ENCODE measurements around the gene HIC2.

HIC2 gene

GRCh38 chr22:21447694-21448402, 30.7 kb downstream of the HIC2 start:
- no peak overlapping the region for H3K27ac ChIP-seq (replicated peaks)
- no peaks in the 10 kb centered on the region for H3K27me3 ChIP-seq (ENCODE audit: insufficient read depth, poor library complexity, severe bottlenecking)
- no peak overlapping the region for H3K4me3 ChIP-seq (replicated peaks; ENCODE audit: insufficient read depth, low read length)
- DNase-seq (ENCODE audit: low read depth in 1 of 2, low spot score in 1 of 2) = peak in 1 of 2 experiments; percentile 1
- TF ChIP-seq CTCF (IDR thresholded peaks at IDR 0.05; ENCODE audit: insufficient read depth, low read length) (no peak), GABPA (IDR thresholded peaks at IDR 0.05; ENCODE audit: low read depth) (no peak), POLR2AphosphoS5 (IDR thresholded peaks at IDR 0.05; ENCODE audit: low read depth) (no peak), SPI1 (IDR thresholded peaks at IDR 0.05; ENCODE audit: borderline replicate concordance, low read depth) (no peak)
- TF ChIP-seq, protein P1, sequence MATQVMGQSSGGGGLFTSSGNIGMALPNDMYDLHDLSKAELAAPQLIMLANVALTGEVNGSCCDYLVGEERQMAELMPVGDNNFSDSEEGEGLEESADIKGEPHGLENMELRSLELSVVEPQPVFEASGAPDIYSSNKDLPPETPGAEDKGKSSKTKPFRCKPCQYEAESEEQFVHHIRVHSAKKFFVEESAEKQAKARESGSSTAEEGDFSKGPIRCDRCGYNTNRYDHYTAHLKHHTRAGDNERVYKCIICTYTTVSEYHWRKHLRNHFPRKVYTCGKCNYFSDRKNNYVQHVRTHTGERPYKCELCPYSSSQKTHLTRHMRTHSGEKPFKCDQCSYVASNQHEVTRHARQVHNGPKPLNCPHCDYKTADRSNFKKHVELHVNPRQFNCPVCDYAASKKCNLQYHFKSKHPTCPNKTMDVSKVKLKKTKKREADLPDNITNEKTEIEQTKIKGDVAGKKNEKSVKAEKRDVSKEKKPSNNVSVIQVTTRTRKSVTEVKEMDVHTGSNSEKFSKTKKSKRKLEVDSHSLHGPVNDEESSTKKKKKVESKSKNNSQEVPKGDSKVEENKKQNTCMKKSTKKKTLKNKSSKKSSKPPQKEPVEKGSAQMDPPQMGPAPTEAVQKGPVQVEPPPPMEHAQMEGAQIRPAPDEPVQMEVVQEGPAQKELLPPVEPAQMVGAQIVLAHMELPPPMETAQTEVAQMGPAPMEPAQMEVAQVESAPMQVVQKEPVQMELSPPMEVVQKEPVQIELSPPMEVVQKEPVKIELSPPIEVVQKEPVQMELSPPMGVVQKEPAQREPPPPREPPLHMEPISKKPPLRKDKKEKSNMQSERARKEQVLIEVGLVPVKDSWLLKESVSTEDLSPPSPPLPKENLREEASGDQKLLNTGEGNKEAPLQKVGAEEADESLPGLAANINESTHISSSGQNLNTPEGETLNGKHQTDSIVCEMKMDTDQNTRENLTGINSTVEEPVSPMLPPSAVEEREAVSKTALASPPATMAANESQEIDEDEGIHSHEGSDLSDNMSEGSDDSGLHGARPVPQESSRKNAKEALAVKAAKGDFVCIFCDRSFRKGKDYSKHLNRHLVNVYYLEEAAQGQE (IDR thresholded peaks at IDR 0.05; ENCODE audit: insufficient replicate concordance, low read depth) = no peak

DNA sequence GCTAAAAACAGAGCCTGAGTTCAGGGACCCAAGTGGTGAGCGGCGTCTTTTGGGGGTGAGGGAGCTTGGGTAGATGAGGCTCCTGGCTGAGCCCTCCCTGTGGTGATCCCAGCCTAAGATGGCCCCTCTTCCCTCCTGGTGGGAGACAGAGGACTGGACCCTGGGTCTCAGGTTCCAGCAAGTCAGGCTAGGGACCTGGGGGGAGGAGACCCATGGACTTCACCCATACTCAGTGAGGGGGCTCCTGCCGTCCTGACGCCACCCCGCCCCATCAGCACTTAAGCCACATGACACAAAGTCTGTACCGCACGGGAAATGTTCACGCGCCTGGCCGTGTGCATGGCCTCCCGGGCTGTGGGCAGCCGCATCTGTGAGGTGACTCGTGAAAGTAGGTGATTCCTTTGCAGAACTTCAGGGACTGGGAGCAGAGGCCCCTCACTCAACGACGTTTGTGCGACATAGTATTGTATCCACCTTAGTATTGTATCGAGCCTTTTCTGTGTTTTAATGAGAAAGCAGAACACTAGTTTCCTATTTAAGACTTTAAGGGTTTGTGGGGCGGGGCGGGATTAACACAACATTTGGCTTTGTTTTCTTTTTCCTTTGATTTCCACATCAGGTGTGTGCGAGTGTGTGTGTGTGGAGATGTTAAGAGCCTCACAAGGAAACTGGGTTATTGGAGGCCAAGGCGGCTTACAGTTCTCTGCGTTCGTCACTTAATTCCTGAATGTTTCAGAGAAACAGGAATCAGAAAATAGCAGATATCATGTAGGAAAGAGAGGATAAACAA, 31.7 kb downstream of the HIC2 start:
- Histone ChIP-seq H3K4me3 (replicated peaks; ENCODE audit: insufficient read depth, low read length) (no peak overlapping the region), H3K27me3 (ENCODE audit: insufficient read depth, poor library complexity, severe bottlenecking) (no peaks in the 10 kb centered on the region), H3K27ac (replicated peaks) (no peak overlapping the region)
- TF ChIP-seq, protein P1 (IDR thresholded peaks at IDR 0.05; ENCODE audit: insufficient replicate concordance, low read depth) = no peak
- TF ChIP-seq CTCF (IDR thresholded peaks at IDR 0.05; ENCODE audit: insufficient read depth, low read length) (no peak), SPI1 (IDR thresholded peaks at IDR 0.05; ENCODE audit: borderline replicate concordance, low read depth) (no peak), GABPA (IDR thresholded peaks at IDR 0.05; ENCODE audit: low read depth) (no peak), POLR2AphosphoS5 (IDR thresholded peaks at IDR 0.05; ENCODE audit: low read depth) (no peak)
- DNase-seq (ENCODE audit: low read depth in 1 of 2, low spot score in 1 of 2) = peak in 1 of 2 experiments; percentile 1

GRCh38 chr22:21449531-21450319, 32.6 kb downstream of the HIC2 start:
- peak in 1 of 2 experiments; percentile 0 for DNase-seq (ENCODE audit: low read depth in 1 of 2, low spot score in 1 of 2)
- no peak overlapping the region for H3K27ac ChIP-seq (replicated peaks)
- no peak overlapping the region for H3K4me3 ChIP-seq (replicated peaks; ENCODE audit: insufficient read depth, low read length)
- TF ChIP-seq, protein P1 (IDR thresholded peaks at IDR 0.05; ENCODE audit: insufficient replicate concordance, low read depth) = no peak
- no peak for TF ChIP-seq POLR2AphosphoS5 (IDR thresholded peaks at IDR 0.05; ENCODE audit: low read depth)
- TF ChIP-seq CTCF (IDR thresholded peaks at IDR 0.05; ENCODE audit: insufficient read depth, low read length) = no peak
- TF ChIP-seq SPI1 (IDR thresholded peaks at IDR 0.05; ENCODE audit: borderline replicate concordance, low read depth) = no peak
- TF ChIP-seq GABPA (IDR thresholded peaks at IDR 0.05; ENCODE audit: low read depth) = no peak
- no peaks in the 10 kb centered on the region for H3K27me3 ChIP-seq (ENCODE audit: insufficient read depth, poor library complexity, severe bottlenecking)
